HepG2 (cell line): ENCODE data around the gene NDUFS4. TPM values are rescaled to one million over a fixed set of nuclear protein-coding genes. Genes with fewer than 3 reads are reported as not detected.

Source experiments
- ATAC-seq: fragments of 200-7000 bp; cut with Tn5 transposase; 3 replicates; pipeline ENCODE4 v1.9.1; 2020; ENCODE audit warnings: mild to moderate bottlenecking, moderate library complexity
- BruUV-seq: library from RNA; stranded (reverse); fragments of 400-500 nt; replicated peaks from 2 replicates; lab custom pipeline; 2021; lab: Mats Ljungman, UMichigan
- CTCF ChIA-PET: fragments of 300-600 bp; formaldehyde crosslinking; extraction: SDS; loops from one replicate; lab custom pipeline; 2021; ENCODE audit warnings: low total read pairs, inconsistent platforms, low intra/inter-chr PET ratio; lab: Yijun Ruan, JAX
- POLR2A ChIA-PET: fragments of 350-600 bp; sonication (Branson Sonifier 250); formaldehyde crosslinking; loops from one replicate; lab custom pipeline; 2020; ENCODE audit warnings: antibody characterized with exemption, inconsistent platforms; lab: Yijun Ruan, JAX
- DNase-seq: peaks from one replicate; pipeline ENCODE4 v3.0.0-alpha.2; 2015; ENCODE audit warnings: low spot score
- FAIRE-seq: peaks from 3 replicates; lab custom pipeline; 2011; peaks lifted over from hg19 to GRCh38; lab: Jason Lieb, UNC
- H2AFZ ChIP-seq: one replicate; pipeline ENCODE4 v1.6.1; 2011; ENCODE audit warnings: low read length, inconsistent platforms
- H3K27ac ChIP-seq: fragments of 300-600 bp; 3 replicates; pipeline ENCODE4 v1.8.0; 2011; ENCODE audit warnings: mixed run types, mild to moderate bottlenecking, mixed read lengths, low read length, inconsistent platforms; ENCODE audit not compliant: insufficient read depth; ENCODE audit errors: extremely low read length
- H3K27me3 ChIP-seq, 2 experiments: fragments of 200-600 bp in 1 of 2; 2 replicates in 1 of 2; 3 replicates in 1 of 2; pipeline versions ENCODE4 v1.6.0 to v1.8.0; 2011; ENCODE audit warnings: low read length in 2 of 2, mild to moderate bottlenecking in 2 of 2, moderate library complexity in 2 of 2, inconsistent platforms in 1 of 2; ENCODE audit not compliant: insufficient read depth in 2 of 2, control insufficient read depth in 1 of 2
- H3K36me3 ChIP-seq, 2 experiments: fragments of 200-600 bp in 1 of 2; replicated peaks in 1 of 2; 2 replicates in 1 of 2; 3 replicates in 1 of 2; pipeline versions ENCODE4 v1.5.1 to v1.8.0; 2011; ENCODE audit warnings: low read length in 2 of 2, inconsistent platforms in 1 of 2; ENCODE audit not compliant: insufficient read depth in 2 of 2, control insufficient read depth in 1 of 2
- H3K4me1 ChIP-seq: 2 replicates; pipeline ENCODE4 v1.5.1; 2012; ENCODE audit warnings: low read length, inconsistent platforms; ENCODE audit not compliant: insufficient read depth
- H3K4me2 ChIP-seq: 2 replicates; pipeline ENCODE4 v1.6.0; 2011; ENCODE audit warnings: low read depth, low read length, inconsistent platforms
- H3K4me3 ChIP-seq, 3 experiments: fragments of 200-600 bp in 1 of 3; sonication (generic), shearing (Covaris generic) in 1 of 3; replicated peaks in 1 of 3; 2 replicates each; pipeline ENCODE4 v1.5.1; 2011 to 2016; ENCODE audit warnings: low read length in 3 of 3, inconsistent platforms in 2 of 3, low read depth in 2 of 3, mild to moderate bottlenecking in 2 of 3, control low read depth in 1 of 3, mixed read lengths in 1 of 3; ENCODE audit not compliant: insufficient read depth in 1 of 3
- H3K79me2 ChIP-seq: one replicate; pipeline ENCODE4 v1.6.1; 2011; ENCODE audit warnings: low read length, inconsistent platforms; ENCODE audit not compliant: insufficient read depth
- H3K9ac ChIP-seq: 2 replicates; pipeline ENCODE4 v1.6.0; 2011; ENCODE audit warnings: mild to moderate bottlenecking, low read depth, low read length, inconsistent platforms; ENCODE audit not compliant: insufficient read depth
- H3K9me3 ChIP-seq: 2 replicates; pipeline ENCODE4 v1.5.1; 2012; ENCODE audit warnings: mild to moderate bottlenecking, low read length
- H4K20me1 ChIP-seq: 2 replicates; pipeline ENCODE4 v1.6.0; 2011; ENCODE audit warnings: inconsistent platforms, mild to moderate bottlenecking, low read length, moderate library complexity; ENCODE audit not compliant: insufficient read depth
- BRCA1 ChIP-seq: sonication (generic); formaldehyde crosslinking; IDR thresholded peaks from 2 replicates; pipeline ENCODE4 v1.4.0; 2020; ENCODE audit warnings: missing genetic modification reagents
- ERF ChIP-seq: IDR thresholded peaks from 2 replicates; pipeline ENCODE4 v1.6.1; 2018; ENCODE audit warnings: missing biosample characterization, missing genetic modification reagents
- ESRRA ChIP-seq: sonication (generic); formaldehyde crosslinking; IDR thresholded peaks from 2 replicates; pipeline ENCODE4 v1.5.1; 2020; ENCODE audit warnings: mild to moderate bottlenecking, low read depth, missing genetic modification reagents
- FOXM1 ChIP-seq: sonication (generic); formaldehyde crosslinking; IDR thresholded peaks from 2 replicates; pipeline ENCODE4 v1.5.0; 2020; ENCODE audit warnings: missing genetic modification reagents
- GABPA ChIP-seq, 2 experiments: IDR thresholded peaks; 2 replicates each; pipeline ENCODE4 v1.6.1; 2011 to 2016; ENCODE audit warnings: low read depth in 2 of 2, low read length in 1 of 2, missing biosample characterization in 1 of 2, missing genetic modification characterization in 1 of 2
- GATAD2A ChIP-seq: IDR thresholded peaks from 2 replicates; pipeline ENCODE4 v1.6.1; 2016
- NCOA2 ChIP-seq: sonication (generic); formaldehyde crosslinking; IDR thresholded peaks from 2 replicates; pipeline ENCODE4 v1.8.0; 2022; ENCODE audit warnings: inconsistent platforms
- RFX5 ChIP-seq: IDR thresholded peaks from 2 replicates; pipeline ENCODE4 v1.6.1; 2011; ENCODE audit warnings: low read depth, low read length, improper control_type of control experiment
- SIN3B ChIP-seq: fragments of 150-350 bp; IDR thresholded peaks from 2 replicates; pipeline ENCODE4 v1.6.1; 2014; ENCODE audit warnings: low read length
- SOX13 ChIP-seq, 3 experiments: fragments of 450-650 bp in 1 of 3; sonication (generic) in 1 of 3; formaldehyde crosslinking in 1 of 3; IDR thresholded peaks in 2 of 3; conservative IDR thresholded peaks in 1 of 3; 2 replicates each; pipeline versions ENCODE4 v1.5.0 to v1.6.1; 2016 to 2020; ENCODE audit warnings: antibody characterized with exemption in 1 of 3, mild to moderate bottlenecking in 1 of 3, missing compliant biosample characterization in 1 of 3, missing genetic modification reagents in 1 of 3, moderate library complexity in 1 of 3
- TCF7L2 ChIP-seq: IDR thresholded peaks from 2 replicates; pipeline ENCODE4 v1.6.1; 2011; ENCODE audit warnings: mild to moderate bottlenecking, low read depth, low read length, moderate library complexity
- ZNF33B ChIP-seq: sonication (generic); formaldehyde crosslinking; IDR thresholded peaks from 2 replicates; pipeline ENCODE4 v1.5.1; 2020; ENCODE audit warnings: mild to moderate bottlenecking, missing genetic modification reagents
- ZNF7 ChIP-seq: IDR thresholded peaks from 2 replicates; pipeline ENCODE4 v1.6.1; 2016; ENCODE audit warnings: missing biosample characterization, missing genetic modification reagents
- WGBS: methylation state at CpG from one replicate; pipeline ENCODE4 v1.1.6; 2017; ENCODE audit warnings: low lambda C conversion rate; 5-methylcytosine and 5-hydroxymethylcytosine counted together
- in situ Hi-C: cut with HindIII; loops from 2 replicates; pipeline ENCODE4 v1.10.0; 2017; ENCODE audit warnings: low pct_unique_long_range_greater_than_20kb; ENCODE audit not compliant: extremely low pct_ligation_motif_present
- intact Hi-C: fragments of 100-400 bp; cut with micrococcal nuclease; formaldehyde crosslinking; loops from one replicate; pipeline ENCODE4 v1.10.0; 2022; ENCODE audit not compliant: unreplicated experiment
- polyA plus RNA-seq, 8 experiments: library from polyadenylated mRNA; depleted of rRNA in 3 of 8; stranded (reverse) in 7 of 8; unstranded in 1 of 8; fragments of >200 nt; fragmentation: Illumina TruSeq in 4 of 8; extraction: Trizol in 4 of 8; gene quantifications; 2 replicates each; pipeline versions ENCODE4 v1.2.1 to v1.2.3, GENCODE V29; 2011 to 2016; ENCODE audit warnings: low read depth in 4 of 8, missing spikeins in 1 of 8, mixed read lengths in 1 of 8; ENCODE audit not compliant: insufficient read depth in 1 of 8
- total RNA-seq, 5 experiments: library from RNA; depleted of rRNA; stranded (reverse); fragments of >200 nt; fragmentation: Illumina TruSeq; extraction: Trizol; gene quantifications; 2 replicates each; pipeline ENCODE4 v1.2.3, GENCODE V29; 2016; ENCODE audit warnings: low read depth in 1 of 5
- TF ChIP-seq, protein P1 (sequence below): sonication (generic); formaldehyde crosslinking; IDR thresholded peaks from 2 replicates; pipeline ENCODE4 v1.4.0; 2020; ENCODE audit warnings: mild to moderate bottlenecking, missing genetic modification reagents
- TF ChIP-seq, protein P2 (sequence below): sonication (generic); formaldehyde crosslinking; IDR thresholded peaks from 2 replicates; pipeline ENCODE4 v1.4.0; 2020; ENCODE audit warnings: missing genetic modification reagents

Gene NDUFS4
- total and polyA plus RNA-seq, 2 of the 13 experiments (the other 11 are each of a cell fraction or from before 2014, with no cell fraction given) = 121 to 126 TPM

DNA sequence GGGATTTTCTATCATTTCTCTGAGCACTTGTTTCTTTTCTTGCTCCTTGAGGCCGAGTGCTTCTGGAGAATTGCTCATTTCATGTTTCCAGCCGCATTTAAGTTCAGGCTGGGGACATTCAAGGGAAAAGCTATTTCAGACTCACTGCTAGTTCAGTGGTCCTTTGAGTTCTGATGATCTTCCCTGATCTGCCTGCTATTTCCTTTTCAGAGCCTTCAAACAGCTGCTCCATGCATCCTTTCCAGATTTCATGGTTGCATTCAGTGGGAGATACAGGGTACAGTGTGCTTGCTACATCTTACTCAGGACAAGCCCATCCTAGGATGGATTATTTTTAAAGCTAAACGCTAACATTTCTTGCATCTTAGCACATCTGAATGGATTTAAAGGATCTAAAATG, 14.7 kb downstream of the NDUFS4 start (continued):
- TF ChIP-seq SOX13 (IDR thresholded peaks at IDR 0.05) (no peak), SOX13 (CRISPR knock-in tag; conservative IDR thresholded peaks at IDR 0.05 in 1 of 2, IDR thresholded peaks at IDR 0.05 in 1 of 2) (no peak), BRCA1 (no peak), ZNF33B (no peak), ERF (CRISPR knock-in tag) (no peak)
- TF ChIP-seq, protein P1, sequence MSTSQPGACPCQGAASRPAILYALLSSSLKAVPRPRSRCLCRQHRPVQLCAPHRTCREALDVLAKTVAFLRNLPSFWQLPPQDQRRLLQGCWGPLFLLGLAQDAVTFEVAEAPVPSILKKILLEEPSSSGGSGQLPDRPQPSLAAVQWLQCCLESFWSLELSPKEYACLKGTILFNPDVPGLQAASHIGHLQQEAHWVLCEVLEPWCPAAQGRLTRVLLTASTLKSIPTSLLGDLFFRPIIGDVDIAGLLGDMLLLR = no peak
- TF ChIP-seq, all 625 proteins: peak for 0

DNA sequence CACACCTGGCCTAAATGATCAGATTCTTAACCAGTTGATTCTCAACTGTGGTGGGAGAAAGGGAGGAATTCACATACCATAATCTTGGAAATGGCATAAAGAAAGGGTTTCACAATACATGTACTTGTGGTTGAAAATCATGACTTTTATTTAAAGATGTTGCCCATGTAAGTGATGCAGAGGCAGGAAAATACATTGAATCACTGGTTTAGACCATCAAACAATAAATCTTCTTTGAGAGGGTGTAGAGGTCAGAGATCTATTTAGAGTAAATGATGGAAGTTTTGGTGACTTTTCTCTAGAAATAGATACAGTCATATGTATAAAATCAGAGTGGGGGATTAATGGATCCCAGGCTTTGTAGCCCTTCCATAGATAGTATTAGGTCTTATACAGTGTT, 15.4 kb downstream of the NDUFS4 start:
- H3K27me3 ChIP-seq = no peaks in the 10 kb centered on the region
- in situ Hi-C loops = no loop called here
- H3K4me1 ChIP-seq = peaks cover 41% of the 10 kb centered on the region
- H3K27ac ChIP-seq = no peak overlapping the region
- no peak overlapping the region for H3K4me3 ChIP-seq
- no peak overlapping the region for H3K9ac ChIP-seq
- POLR2A ChIA-PET = interaction anchor here (1.0 kb wide), 1 partner anchor 98 kb away, joined by 3 read pairs; no protein-coding TSS in a partner anchor
- no peaks in the 10 kb centered on the region for H3K9me3 ChIP-seq
- TF ChIP-seq SIN3B = no peak
- DNase-seq (no peak), ATAC-seq (no peak), FAIRE-seq (no peak)
- no peak overlapping the region for H2AFZ ChIP-seq
- peaks cover 51% of the 10 kb centered on the region for H4K20me1 ChIP-seq
- no peaks in the 10 kb centered on the region for H3K36me3 ChIP-seq
- BruUV-seq = no TSS peak
- H3K79me2 ChIP-seq = peaks cover 93% of the 10 kb centered on the region
- H3K4me2 ChIP-seq = peak overlapping the region; percentile 48; the same call in 1 of the 2 replicates
- CTCF ChIA-PET = no interaction called here
- intact Hi-C loops = no loop called here

DNA sequence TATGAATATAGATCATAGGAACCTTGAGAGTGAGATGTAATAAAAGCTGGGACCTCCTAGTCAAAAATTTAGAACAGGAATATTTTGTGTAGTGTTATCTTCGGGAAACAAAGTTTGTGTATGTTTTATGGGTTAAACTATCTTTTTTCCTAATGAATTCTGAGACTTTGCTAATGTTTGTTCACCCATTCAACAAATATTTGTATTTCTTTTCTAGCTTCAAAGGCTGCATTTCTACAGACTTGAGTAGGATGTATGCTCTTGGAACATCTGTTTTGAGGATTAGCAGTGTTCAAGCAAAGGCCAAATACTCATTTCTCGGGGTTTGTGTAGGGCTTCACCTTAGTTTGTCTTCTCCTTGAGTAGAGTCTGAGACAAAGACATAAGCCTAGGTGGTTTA, 16.2 kb downstream of the NDUFS4 start:
- H3K27ac ChIP-seq = peak overlapping the region; percentile 37
- H3K79me2 ChIP-seq = peaks cover 92% of the 10 kb centered on the region
- peaks cover 55% of the 10 kb centered on the region for H4K20me1 ChIP-seq
- ChIA-PET CTCF (no interaction called here), POLR2A (interaction anchor here (1.0 to 1.4 kb wide), 3 partner anchors 16 to 99 kb away, joined by 3 to 7 read pairs (median 3); partner anchors contain the start of genes FST and NDUFS4)
- ATAC-seq = peak; percentile 88
- H3K9ac ChIP-seq = no peak overlapping the region
- WGBS = 6% methylated on average over 2 of the region's 2 CpGs
- no peak for FAIRE-seq
- no peak overlapping the region for H2AFZ ChIP-seq
- peak; percentile 55 for DNase-seq
- intact Hi-C loops (no loop called here), in situ Hi-C loops (no loop called here)
- no peaks in the 10 kb centered on the region for H3K36me3 ChIP-seq
- H3K4me3 ChIP-seq = no peak overlapping the region; a peak in 2 of 6 replicates
- H3K4me2 ChIP-seq = peak overlapping the region; percentile 48
- no peaks in the 10 kb centered on the region for H3K27me3 ChIP-seq
- no TSS peak for BruUV-seq
- H3K9me3 ChIP-seq = no peaks in the 10 kb centered on the region
- peaks cover 41% of the 10 kb centered on the region for H3K4me1 ChIP-seq
- TF ChIP-seq TCF7L2 (0 out of 2 replicates have a peak, but pooled peaks have one; percentile 27), ESRRA (CRISPR knock-in tag) (no peak), GABPA (IDR thresholded peaks at IDR 0.05; ENCODE audit: low read depth, low read length) (no peak), GABPA (CRISPR knock-in tag; IDR thresholded peaks at IDR 0.05; ENCODE audit: low read depth) (no peak), RFX5 (no peak), FOXM1 (CRISPR knock-in tag) (no peak), NCOA2 (peak; percentile 43; the same call in 1 of the 2 replicates), GATAD2A (CRISPR knock-in tag) (peak; percentile 81; the same call in 1 of the 2 replicates), ZNF7 (CRISPR knock-in tag) (peak; percentile 64; the same call in 1 of the 2 replicates)
- TF ChIP-seq, protein P2, sequence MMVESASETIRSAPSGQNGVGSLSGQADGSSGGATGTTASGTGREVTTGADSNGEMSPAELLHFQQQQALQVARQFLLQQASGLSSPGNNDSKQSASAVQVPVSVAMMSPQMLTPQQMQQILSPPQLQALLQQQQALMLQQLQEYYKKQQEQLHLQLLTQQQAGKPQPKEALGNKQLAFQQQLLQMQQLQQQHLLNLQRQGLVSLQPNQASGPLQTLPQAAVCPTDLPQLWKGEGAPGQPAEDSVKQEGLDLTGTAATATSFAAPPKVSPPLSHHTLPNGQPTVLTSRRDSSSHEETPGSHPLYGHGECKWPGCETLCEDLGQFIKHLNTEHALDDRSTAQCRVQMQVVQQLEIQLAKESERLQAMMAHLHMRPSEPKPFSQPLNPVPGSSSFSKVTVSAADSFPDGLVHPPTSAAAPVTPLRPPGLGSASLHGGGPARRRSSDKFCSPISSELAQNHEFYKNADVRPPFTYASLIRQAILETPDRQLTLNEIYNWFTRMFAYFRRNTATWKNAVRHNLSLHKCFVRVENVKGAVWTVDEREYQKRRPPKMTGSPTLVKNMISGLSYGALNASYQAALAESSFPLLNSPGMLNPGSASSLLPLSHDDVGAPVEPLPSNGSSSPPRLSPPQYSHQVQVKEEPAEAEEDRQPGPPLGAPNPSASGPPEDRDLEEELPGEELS (CRISPR knock-in tag) = 0 out of 2 replicates have a peak, but pooled peaks have one; percentile 10
